Natural killer cell (primary cell): ENCODE results near the gene AKAP13. TPM values are rescaled to one million over a fixed set of nuclear protein-coding genes. Genes with fewer than 3 reads are reported as not detected.
"Not testable (repeated sequence)": the region's sequence is repeated elsewhere in the genome, so short reads cannot be mapped to it uniquely, and the experiment has no call there.

Source experiments
- ATAC-seq, 3 donors: fragments of 150-1000 bp in 2 of 3; fragments of 200-7000 bp in 1 of 3; cut with Tn5 transposase; 1 replicate in 1 of 3; 2 replicates in 2 of 3; pipeline ENCODE4 v1.10.0; 2021; ENCODE audit warnings: mild to moderate bottlenecking in 2 of 3, moderate library complexity in 2 of 3
- DNase-seq, 2 donors: peaks; one replicate each; pipeline versions ENCODE4 v3.0.0 to v3.0.0-alpha.2; 2013 to 2021; ENCODE audit warnings: mixed read lengths in 1 of 2
- H3K27ac ChIP-seq: one replicate; pipeline ENCODE4 v1.5.1; 2013; ENCODE audit warnings: mild to moderate bottlenecking, low read length
- H3K27me3 ChIP-seq: one replicate; pipeline ENCODE4 v1.6.1; 2013; ENCODE audit warnings: low read length; ENCODE audit not compliant: control insufficient read depth, insufficient read depth
- H3K36me3 ChIP-seq: one replicate; pipeline ENCODE4 v1.6.1; 2013; ENCODE audit warnings: low read length; ENCODE audit not compliant: control insufficient read depth, insufficient read depth
- H3K4me1 ChIP-seq: one replicate; pipeline ENCODE4 v1.6.1; 2013; ENCODE audit warnings: low read length; ENCODE audit not compliant: control insufficient read depth, insufficient read depth
- H3K4me3 ChIP-seq: one replicate; pipeline ENCODE4 v1.5.1; 2013; ENCODE audit warnings: low read length
- H3K9me3 ChIP-seq: one replicate; pipeline ENCODE4 v1.6.1; 2013; ENCODE audit warnings: low read length; ENCODE audit not compliant: control insufficient read depth, insufficient read depth
- H3K27ac Mint-ChIP-seq, 2 donors: one replicate each; pipeline ENCODE4 v1.8.0; 2022; ENCODE audit warnings: mild to moderate bottlenecking in 2 of 2, mixed read lengths in 2 of 2, moderate library complexity in 1 of 2
- H3K27me3 Mint-ChIP-seq, 2 donors: one replicate each; pipeline ENCODE4 v1.8.0; 2022; ENCODE audit warnings: low read depth in 2 of 2, mixed read lengths in 2 of 2
- H3K36me3 Mint-ChIP-seq: one replicate; pipeline ENCODE4 v1.8.0; 2022; ENCODE audit warnings: mixed read lengths
- H3K4me1 Mint-ChIP-seq, 2 donors: one replicate each; pipeline ENCODE4 v1.8.0; 2022; ENCODE audit warnings: mixed read lengths in 2 of 2
- H3K4me3 Mint-ChIP-seq: one replicate; pipeline ENCODE4 v1.8.0; 2022; ENCODE audit warnings: mild to moderate bottlenecking, moderate library complexity, mixed read lengths
- H3K9me3 Mint-ChIP-seq, 2 donors: one replicate each; pipeline ENCODE4 v1.8.0; 2022; ENCODE audit warnings: mixed read lengths in 2 of 2
- CTCF ChIP-seq: fragments of 200-600 bp; IDR thresholded peaks from one replicate; pipeline ENCODE4 v1.8.0; 2022; ENCODE audit warnings: antibody characterized with exemption
- WGBS: methylation state at CpG from one replicate; pipeline ENCODE4 v1.1.7; 2013; ENCODE audit warnings: missing lambda C conversion rate; ENCODE audit not compliant: insufficient coverage; 5-methylcytosine and 5-hydroxymethylcytosine counted together
- intact Hi-C: fragments of 100-400 bp; cut with micrococcal nuclease; formaldehyde crosslinking; loops from one replicate; pipeline ENCODE4 v1.14.2; 2022
- total RNA-seq, 4 donors: library from RNA; stranded (reverse); fragments of 120-200 nt in 1 of 4; gene quantifications; one replicate each; pipeline versions ENCODE4 v1.2.3 to v1.2.4, GENCODE V29; 2013 to 2022

The AKAP13 gene
- total RNA-seq, 3 donors from 2014 or later (not counting 1 experiment from before 2014, with no cell fraction given): 573 to 661 (median 647) TPM

- Mint-ChIP-seq H3K27ac (peak overlapping the region; percentile 95 to 98), H3K4me1 (peaks cover 74 to 77% of the 10 kb centered on the region in 2 donors), H3K36me3 (peaks cover 10% of the 10 kb centered on the region), H3K4me3 (peak overlapping the region; percentile 95), H3K27me3 (no peaks in the 10 kb centered on the region), H3K9me3 (no peaks in the 10 kb centered on the region)
- no peaks in the 10 kb centered on the region for H3K9me3 ChIP-seq
- H3K36me3 ChIP-seq: peaks cover 29% of the 10 kb centered on the region
- peak in 1 of 2 donors; percentile 23 for DNase-seq
- 28% methylated on average over 3 of the region's 4 CpGs for WGBS
- intact Hi-C loops: loop anchor here (5.0 kb wide), 3 partner anchors 43 to 203 kb away; partner anchors contain the start of gene AKAP13
- no peaks in the 10 kb centered on the region for H3K27me3 ChIP-seq
- no peak overlapping the region for H3K4me3 ChIP-seq
- H3K4me1 ChIP-seq: peaks cover 42% of the 10 kb centered on the region
- H3K27ac ChIP-seq: peak overlapping the region; percentile 96
- ATAC-seq: no peak
- TF ChIP-seq CTCF: no peak
These were observed 204.5 kb downstream of the AKAP13 start for GRCh38 chr15:85584872-85585271.

- DNase-seq, H3K27ac ChIP-seq, H3K27me3 ChIP-seq, H3K9me3 ChIP-seq, ATAC-seq, intact Hi-C loops, H3K9me3 Mint-ChIP-seq, H3K4me3 ChIP-seq, H3K27me3 Mint-ChIP-seq: not testable (repeated sequence)
- peaks cover 29% of the 10 kb centered on the region for H3K36me3 ChIP-seq
- peaks cover 10% of the 10 kb centered on the region for H3K36me3 Mint-ChIP-seq
- peak overlapping the region; percentile 41 for H3K4me3 Mint-ChIP-seq
- H3K4me1 ChIP-seq: peaks cover 29% of the 10 kb centered on the region
- peaks cover 61 to 64% of the 10 kb centered on the region in 2 donors for H3K4me1 Mint-ChIP-seq
- peak overlapping the region; percentile 95 to 98 for H3K27ac Mint-ChIP-seq
- WGBS: 79% methylated on average over 4 of the region's 5 CpGs
These were observed 205.8 kb downstream of the AKAP13 start for GRCh38 chr15:85586196-85586595.

GRCh38 chr15:85587707-85588411 is 207.5 kb downstream of the AKAP13 start:
- no peak for DNase-seq
- Histone ChIP-seq H3K9me3 (no peaks in the 10 kb centered on the region), H3K27ac (no peak overlapping the region), H3K4me3 (no peak overlapping the region), H3K4me1 (peaks cover 14% of the 10 kb centered on the region), H3K36me3 (peaks cover 29% of the 10 kb centered on the region), H3K27me3 (no peaks in the 10 kb centered on the region)
- H3K36me3 Mint-ChIP-seq: peaks cover 10% of the 10 kb centered on the region
- no peak overlapping the region for H3K4me3 Mint-ChIP-seq
- H3K4me1 Mint-ChIP-seq: peaks cover 44 to 52% of the 10 kb centered on the region in 2 donors
- intact Hi-C loops: no loop called here
- TF ChIP-seq CTCF: no peak
- WGBS: 98% methylated on average over 8 of the region's 10 CpGs
- H3K27ac Mint-ChIP-seq: peak overlapping the region; percentile 47 to 79
- no peak for ATAC-seq
- H3K9me3 Mint-ChIP-seq: no peaks in the 10 kb centered on the region
- H3K27me3 Mint-ChIP-seq: no peaks in the 10 kb centered on the region

GRCh38 chr15:85588677-85589076 is 208.3 kb downstream of the AKAP13 start:
- Mint-ChIP-seq H3K27ac (peak overlapping the region; percentile 47 to 79), H3K27me3 (no peaks in the 10 kb centered on the region), H3K4me3 (no peak overlapping the region), H3K4me1 (peaks cover 36 to 46% of the 10 kb centered on the region in 2 donors), H3K9me3 (no peaks in the 10 kb centered on the region), H3K36me3 (peaks cover 10% of the 10 kb centered on the region)
- no peaks in the 10 kb centered on the region for H3K27me3 ChIP-seq
- H3K27ac ChIP-seq: no peak overlapping the region
- TF ChIP-seq CTCF: no peak
- peaks cover 10% of the 10 kb centered on the region for H3K4me1 ChIP-seq
- 90% methylated on average over 3 of the region's 3 CpGs for WGBS
- H3K36me3 ChIP-seq: peaks cover 29% of the 10 kb centered on the region
- DNase-seq (no peak), ATAC-seq (no peak)
- H3K9me3 ChIP-seq: no peaks in the 10 kb centered on the region
- no peak overlapping the region for H3K4me3 ChIP-seq
- intact Hi-C loops: no loop called here
